Spleen (tissue), 3 donors: ENCODE measurements around the gene ZFYVE19.

ENCODE experiments used
- POLR2A ChIP-seq, 3 donors: fragments of 450-650 bp; IDR thresholded peaks; one replicate each; pipeline ENCODE4 v1.5.1; 2017; ENCODE audit warnings: antibody characterized with exemption in 3 of 3, mild to moderate bottlenecking in 1 of 3
- POLR2AphosphoS5 ChIP-seq, 3 donors: sonication (generic); formaldehyde crosslinking; IDR thresholded peaks; one replicate each; pipeline ENCODE4 v1.5.1; 2017; ENCODE audit warnings: antibody characterized with exemption in 3 of 3

DNA sequence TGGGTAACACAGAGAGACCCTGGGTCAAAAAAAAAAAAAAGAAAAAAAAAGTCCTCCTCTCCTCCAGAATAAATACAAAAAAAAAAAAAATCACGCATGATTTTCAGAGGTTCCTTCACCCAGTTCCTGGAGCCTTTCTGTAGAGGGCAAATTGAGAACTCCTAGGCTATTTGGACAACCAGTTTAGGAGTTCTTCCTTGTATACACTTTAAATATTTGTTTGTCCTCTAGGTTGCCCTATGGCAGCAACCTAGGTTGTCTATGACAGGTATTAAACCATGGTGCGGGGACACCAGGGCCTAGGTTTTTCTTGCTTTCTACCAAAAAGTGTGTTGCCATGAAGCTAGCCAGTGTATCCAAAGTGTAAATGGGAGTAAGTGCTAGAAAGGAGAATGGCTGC, 3.8 kb upstream of the ZFYVE19 start:
- TF ChIP-seq POLR2A (IDR thresholded peaks at IDR 0.05) (no peak), POLR2AphosphoS5 (IDR thresholded peaks at IDR 0.05) (no peak)
